Measurements from ENCODE around the gene LRRC71. TPM values are rescaled to one million over a fixed set of nuclear protein-coding genes. Genes with fewer than 3 reads are reported as not detected.

The LRRC71 gene
- total RNA-seq, 1 experiment from 2014 or later: not detected

DNA sequence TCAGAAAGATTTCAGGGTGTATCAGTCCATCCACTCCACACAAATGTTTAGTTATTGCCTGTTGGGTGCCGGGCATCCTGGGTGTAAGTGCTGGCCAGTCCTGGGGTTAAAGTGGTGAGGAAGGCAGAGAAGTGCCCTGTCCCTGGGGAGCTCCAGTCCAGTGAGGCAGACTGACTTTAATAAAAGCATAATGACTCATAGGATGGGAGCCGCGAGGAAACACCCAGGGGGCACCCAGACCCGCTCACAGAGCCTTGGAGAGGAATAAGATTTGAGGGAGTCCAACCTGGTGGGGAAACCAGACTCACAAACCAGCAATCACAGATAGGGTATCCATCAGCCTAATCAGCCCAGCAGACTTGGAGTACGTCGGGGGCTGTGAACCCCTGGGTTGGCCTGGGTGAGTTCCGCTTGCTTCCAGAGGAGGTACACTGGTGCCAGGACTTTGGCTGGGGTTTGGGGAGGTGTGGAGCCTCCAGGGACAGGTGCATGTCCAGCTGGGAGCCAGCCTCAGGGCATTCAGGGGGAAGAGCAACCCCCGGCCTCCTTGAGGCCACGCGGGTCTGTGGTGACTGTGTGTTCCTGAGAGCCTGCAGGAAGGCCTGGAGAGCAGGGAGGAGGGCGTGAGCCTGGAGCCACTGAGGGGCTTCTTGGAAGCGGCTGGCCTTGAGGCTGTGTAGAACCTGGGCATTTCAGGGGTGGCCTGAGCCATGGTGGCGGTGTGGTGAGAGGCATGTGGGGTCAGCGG, 23.2 kb upstream of the LRRC71 start:
- no peak for DNase-seq

DNA sequence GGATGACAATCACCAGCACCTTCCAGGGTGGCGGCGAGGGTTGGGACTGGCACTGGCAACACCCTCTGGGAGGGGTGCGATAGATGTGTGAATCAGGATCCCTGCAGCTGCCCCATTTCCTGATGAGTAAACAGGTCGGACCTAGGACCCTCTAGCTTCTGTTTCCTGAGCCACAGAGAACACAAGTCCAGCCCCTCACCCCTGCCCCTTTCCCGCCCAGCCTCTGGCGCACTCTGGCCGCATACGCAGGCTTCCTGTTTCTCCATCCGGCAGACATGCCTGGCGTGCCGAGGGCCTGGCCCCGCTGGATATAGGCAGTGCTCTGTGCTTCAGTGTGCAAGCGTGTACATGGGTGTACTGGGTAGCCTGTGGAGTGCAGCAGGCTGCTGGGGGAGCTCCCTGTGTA, 22.3 kb upstream of the LRRC71 start:
- TF ChIP-seq, protein P1, sequence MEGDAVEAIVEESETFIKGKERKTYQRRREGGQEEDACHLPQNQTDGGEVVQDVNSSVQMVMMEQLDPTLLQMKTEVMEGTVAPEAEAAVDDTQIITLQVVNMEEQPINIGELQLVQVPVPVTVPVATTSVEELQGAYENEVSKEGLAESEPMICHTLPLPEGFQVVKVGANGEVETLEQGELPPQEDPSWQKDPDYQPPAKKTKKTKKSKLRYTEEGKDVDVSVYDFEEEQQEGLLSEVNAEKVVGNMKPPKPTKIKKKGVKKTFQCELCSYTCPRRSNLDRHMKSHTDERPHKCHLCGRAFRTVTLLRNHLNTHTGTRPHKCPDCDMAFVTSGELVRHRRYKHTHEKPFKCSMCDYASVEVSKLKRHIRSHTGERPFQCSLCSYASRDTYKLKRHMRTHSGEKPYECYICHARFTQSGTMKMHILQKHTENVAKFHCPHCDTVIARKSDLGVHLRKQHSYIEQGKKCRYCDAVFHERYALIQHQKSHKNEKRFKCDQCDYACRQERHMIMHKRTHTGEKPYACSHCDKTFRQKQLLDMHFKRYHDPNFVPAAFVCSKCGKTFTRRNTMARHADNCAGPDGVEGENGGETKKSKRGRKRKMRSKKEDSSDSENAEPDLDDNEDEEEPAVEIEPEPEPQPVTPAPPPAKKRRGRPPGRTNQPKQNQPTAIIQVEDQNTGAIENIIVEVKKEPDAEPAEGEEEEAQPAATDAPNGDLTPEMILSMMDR (IDR thresholded peaks at IDR 0.05; ENCODE audit: unreplicated experiment): no peak
- H3K4me1 Mint-ChIP-seq (ENCODE audit: low read depth, unreplicated experiment): peaks cover 19% of the 10 kb centered on the region
- no peaks in the 10 kb centered on the region for H3K36me3 Mint-ChIP-seq (ENCODE audit: insufficient read depth, unreplicated experiment)
- no peak overlapping the region for H3K27ac Mint-ChIP-seq (ENCODE audit: unreplicated experiment)
- peaks cover 61% of the 10 kb centered on the region for H3K27me3 Mint-ChIP-seq (ENCODE audit: unreplicated experiment)
- CTCF ChIA-PET: no interaction called here
- H3K9me3 Mint-ChIP-seq (ENCODE audit: low read depth, unreplicated experiment): no peaks in the 10 kb centered on the region
- intact Hi-C loops (cut with micrococcal nuclease; ENCODE audit: unreplicated experiment): loop anchor here (10.0 kb wide), 1 partner anchor 273 kb away; no protein-coding TSS in a partner anchor
- H3K4me3 Mint-ChIP-seq (ENCODE audit: low read depth, unreplicated experiment): no peak overlapping the region
- BruUV-seq (replicated peaks): no TSS peak
- DNase-seq: no peak

More for the DNA sequence above, 23.2 kb upstream of the LRRC71 start:
- TF ChIP-seq, protein P1 (IDR thresholded peaks at IDR 0.05; ENCODE audit: unreplicated experiment): no peak
- no peaks in the 10 kb centered on the region for H3K36me3 Mint-ChIP-seq (ENCODE audit: insufficient read depth, unreplicated experiment)
- peaks cover 52% of the 10 kb centered on the region for H3K27me3 Mint-ChIP-seq (ENCODE audit: unreplicated experiment)
- no peaks in the 10 kb centered on the region for H3K9me3 Mint-ChIP-seq (ENCODE audit: low read depth, unreplicated experiment)
- H3K27ac Mint-ChIP-seq (ENCODE audit: unreplicated experiment): no peak overlapping the region
- intact Hi-C loops (cut with micrococcal nuclease; ENCODE audit: unreplicated experiment): loop anchor here (10.0 kb wide), 1 partner anchor 272 kb away; no protein-coding TSS in a partner anchor
- no peak overlapping the region for H3K4me3 Mint-ChIP-seq (ENCODE audit: low read depth, unreplicated experiment)
- CTCF ChIA-PET: interaction anchor here (1.1 to 1.2 kb wide), 2 partner anchors 21 to 29 kb away, joined by 7 to 13 read pairs; no protein-coding TSS in a partner anchor
- peaks cover 19% of the 10 kb centered on the region for H3K4me1 Mint-ChIP-seq (ENCODE audit: low read depth, unreplicated experiment)
- no TSS peak for BruUV-seq (replicated peaks)

DNA sequence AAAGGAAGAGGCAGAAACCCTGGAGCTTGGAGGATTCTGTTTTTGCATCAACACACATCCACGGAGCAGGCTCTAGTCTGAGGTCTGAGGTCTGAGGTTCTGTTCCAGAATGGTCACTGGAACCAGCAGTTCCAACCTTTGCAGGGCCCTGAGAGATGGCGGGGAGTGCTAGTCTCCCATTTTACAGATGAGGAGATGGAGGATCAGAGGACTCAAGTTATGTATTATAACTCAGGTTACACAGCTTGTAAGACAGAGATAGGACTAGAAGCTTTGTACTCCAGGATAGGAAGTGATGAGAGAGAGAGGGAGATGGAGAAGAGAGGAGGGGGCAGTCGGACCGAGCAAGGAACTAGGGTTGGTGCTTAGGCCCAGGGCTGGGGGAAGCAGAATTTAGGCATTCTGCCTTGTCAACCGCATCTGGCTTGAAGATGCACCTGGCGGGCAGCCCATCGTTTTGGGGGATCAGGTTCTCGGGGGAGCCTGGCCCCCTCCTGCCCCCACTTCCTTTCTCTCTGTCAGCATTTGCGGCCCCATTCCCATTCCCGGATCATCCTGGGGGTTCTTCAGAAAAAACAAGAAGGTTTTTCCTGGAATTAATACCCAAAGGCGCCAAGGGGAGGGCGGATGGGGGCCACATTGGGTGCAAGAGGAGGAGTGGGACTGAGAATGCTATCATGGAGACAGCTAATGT, 21.3 kb upstream of the LRRC71 start:
- CTCF ChIA-PET: interaction anchor here (0.6 to 1.2 kb wide), 2 partner anchors 29 to 276 kb away, joined by 3 to 4 read pairs; no protein-coding TSS in a partner anchor
- BruUV-seq (replicated peaks): no TSS peak
- TF ChIP-seq, protein P1 (IDR thresholded peaks at IDR 0.05; ENCODE audit: unreplicated experiment): no peak
- Mint-ChIP-seq H3K4me3 (ENCODE audit: low read depth, unreplicated experiment) (no peak overlapping the region), H3K36me3 (ENCODE audit: insufficient read depth, unreplicated experiment) (no peaks in the 10 kb centered on the region), H3K27me3 (ENCODE audit: unreplicated experiment) (peaks cover 70% of the 10 kb centered on the region), H3K9me3 (ENCODE audit: low read depth, unreplicated experiment) (no peaks in the 10 kb centered on the region), H3K4me1 (ENCODE audit: low read depth, unreplicated experiment) (peaks cover 19% of the 10 kb centered on the region), H3K27ac (ENCODE audit: unreplicated experiment) (no peak overlapping the region)
- no peak for DNase-seq
- intact Hi-C loops (cut with micrococcal nuclease; ENCODE audit: unreplicated experiment): loop anchor here (10.0 kb wide), 1 partner anchor 274 kb away; no protein-coding TSS in a partner anchor

DNA sequence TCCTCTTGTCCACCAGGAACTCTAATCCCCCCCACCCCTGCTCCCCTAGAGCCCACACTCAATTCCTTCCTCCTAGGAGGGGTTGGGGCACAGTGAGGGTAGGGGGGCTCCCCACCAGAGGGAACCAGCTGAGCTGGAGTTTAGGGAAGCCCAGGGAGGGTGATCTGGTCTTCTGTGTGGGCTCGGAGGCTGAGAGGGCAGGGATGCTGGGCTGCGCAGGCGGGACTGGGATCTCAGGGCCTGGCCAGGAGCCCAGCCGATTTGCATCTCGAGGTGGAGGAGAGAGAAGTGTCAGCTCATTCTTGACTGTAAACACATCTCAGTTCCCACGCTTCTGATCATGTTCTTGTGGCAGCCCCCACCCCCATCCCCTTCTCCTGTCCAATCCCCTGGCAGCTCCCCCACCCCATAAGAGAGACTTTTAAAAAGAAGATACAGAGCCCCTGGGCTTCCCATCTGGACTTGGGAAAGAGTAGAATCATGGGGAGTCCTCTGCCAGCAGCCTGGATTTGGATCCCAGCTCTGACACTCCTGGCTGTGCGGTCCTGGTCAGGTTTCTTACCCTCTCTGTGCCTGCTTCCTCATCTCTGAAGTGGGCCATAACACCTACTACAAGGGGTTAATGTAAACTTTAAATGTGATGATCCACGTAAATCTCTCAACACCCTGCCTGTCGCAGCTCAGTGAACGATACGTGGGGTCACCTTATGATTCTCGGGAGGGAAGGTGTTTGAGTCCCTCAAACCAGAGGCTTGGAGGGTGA, 20.3 kb upstream of the LRRC71 start:
- CTCF ChIA-PET: interaction anchor here (0.6 to 1.7 kb wide), 5 partner anchors 8 to 273 kb away, joined by 3 to 6 read pairs (median 4); no protein-coding TSS in a partner anchor
- H3K27ac Mint-ChIP-seq (ENCODE audit: unreplicated experiment): no peak overlapping the region
- peaks cover 19% of the 10 kb centered on the region for H3K4me1 Mint-ChIP-seq (ENCODE audit: low read depth, unreplicated experiment)
- DNase-seq: no peak
- TF ChIP-seq, protein P1 (IDR thresholded peaks at IDR 0.05; ENCODE audit: unreplicated experiment): no peak
- H3K36me3 Mint-ChIP-seq (ENCODE audit: insufficient read depth, unreplicated experiment): no peaks in the 10 kb centered on the region
- intact Hi-C loops (cut with micrococcal nuclease; ENCODE audit: unreplicated experiment): loop anchor here (10.0 kb wide), 1 partner anchor 275 kb away; no protein-coding TSS in a partner anchor
- H3K4me3 Mint-ChIP-seq (ENCODE audit: low read depth, unreplicated experiment): no peak overlapping the region
- no TSS peak for BruUV-seq (replicated peaks)
- peaks cover 80% of the 10 kb centered on the region for H3K27me3 Mint-ChIP-seq (ENCODE audit: unreplicated experiment)
- H3K9me3 Mint-ChIP-seq (ENCODE audit: low read depth, unreplicated experiment): no peaks in the 10 kb centered on the region

Data from Calu3 (cell line).